Gastroesophageal sphincter (tissue), 3 donors: ENCODE measurements around the gene DNAH9.

ENCODE experiments used
- CTCF ChIP-seq, 4 experiments: fragments of 200-600 bp in 2 of 4; fragments of 450-650 bp in 2 of 4; sonication (generic) in 1 of 4; IDR thresholded peaks; one replicate each; pipeline ENCODE4 v1.5.1; 2017 to 2019; ENCODE audit warnings: antibody characterized with exemption in 4 of 4, mild to moderate bottlenecking in 2 of 4, moderate library complexity in 2 of 4
- POLR2A ChIP-seq, 2 donors: fragments of 450-650 bp; IDR thresholded peaks; one replicate each; pipeline ENCODE4 v1.6.1; 2017; ENCODE audit warnings: antibody characterized with exemption in 2 of 2, mild to moderate bottlenecking in 2 of 2, moderate library complexity in 1 of 2
- POLR2AphosphoS5 ChIP-seq: sonication (generic); formaldehyde crosslinking; IDR thresholded peaks from one replicate; pipeline ENCODE4 v1.6.1; 2017; ENCODE audit warnings: antibody characterized with exemption

- TF ChIP-seq CTCF (IDR thresholded peaks at IDR 0.05) (no peak), POLR2A (IDR thresholded peaks at IDR 0.05) (no peak), POLR2AphosphoS5 (no peak)
Measured at GRCh38 chr17:11840831-11841230, 242.6 kb downstream of the DNAH9 start.
